Cardiac septum (tissue), 1 donor: ENCODE results near the gene NPW. TPM values are rescaled to one million over a fixed set of nuclear protein-coding genes. Genes with fewer than 3 reads are reported as not detected.
"Not testable (repeated sequence)": the region's sequence is repeated elsewhere in the genome, so short reads cannot be mapped to it uniquely, and the experiment has no call there.

Experiments used
- DNase-seq: peaks from one replicate; pipeline ENCODE4 v3.0.0-alpha.2; 2020; ENCODE audit warnings: low spot score
- intact Hi-C: fragments of 100-400 bp; cut with DNase I; formaldehyde crosslinking; loops from one replicate; pipeline ENCODE4 v1.14.0; 2022
- total RNA-seq: library from RNA; stranded (reverse); fragmentation: NEBNext Ultra II Directional; extraction: Animal tissue kit (Norgen Biotek cat#: 25700); gene quantifications from one replicate; pipeline ENCODE4 v1.2.1, GENCODE V29; 2021
- donor health status: DM: no; HTN: no; CAD: no.

NPW gene
- total RNA-seq, 1 donor from 2014 or later: not detected

- intact Hi-C loops: no loop called here
- DNase-seq: no peak
These were observed 19.6 kb upstream of the NPW start for GRCh38 chr16:1999866-2000514.

GRCh38 chr16:2001035-2001434, 18.6 kb upstream of the NPW start:
- intact Hi-C loops: no loop called here
- no peak for DNase-seq

- intact Hi-C loops: no loop called here
- no peak for DNase-seq
These were observed 17.9 kb upstream of the NPW start for GRCh38 chr16:2001456-2002355.

GRCh38 chr16:2002406-2003230, 17.0 kb upstream of the NPW start:
- intact Hi-C loops: no loop called here
- no peak for DNase-seq

GRCh38 chr16:2003231-2003826, 16.3 kb upstream of the NPW start:
- no peak for DNase-seq
- intact Hi-C loops: no loop called here

- intact Hi-C loops: no loop called here
- DNase-seq: peak; percentile 95
These were observed 15.6 kb upstream of the NPW start for GRCh38 chr16:2003827-2004641.

GRCh38 chr16:2004795-2005517, 14.6 kb upstream of the NPW start:
- no peak for DNase-seq

GRCh38 chr16:2005646-2006045, 13.9 kb upstream of the NPW start:
- intact Hi-C loops: no loop called here
- DNase-seq: no peak

More at GRCh38 chr16:2004795-2005517, 14.6 kb upstream of the NPW start:
- intact Hi-C loops: no loop called here

GRCh38 chr16:2006317-2006716, 13.3 kb upstream of the NPW start:
- intact Hi-C loops: no loop called here
- no peak for DNase-seq

GRCh38 chr16:2007081-2007836, 12.3 kb upstream of the NPW start:
- intact Hi-C loops: no loop called here
- DNase-seq: no peak

GRCh38 chr16:2008009-2008526, 11.5 kb upstream of the NPW start:
- intact Hi-C loops: no loop called here
- DNase-seq: no peak

- intact Hi-C loops: no loop called here
- DNase-seq: no peak
These were observed 10.9 kb upstream of the NPW start for GRCh38 chr16:2008631-2009163.

- intact Hi-C loops: no loop called here
- DNase-seq: no peak
These were observed 10.3 kb upstream of the NPW start for GRCh38 chr16:2009164-2009711.

GRCh38 chr16:2009791-2010510, 9.6 kb upstream of the NPW start, which contains the start of gene ZNF598:
ZNF598 (minus strand) TSS chr16:2009821.
- peak; percentile 90 for DNase-seq
- intact Hi-C loops: loop anchor here (5.0 kb wide), 1 partner anchor 37 kb away; the partner anchor contains the start of genes NTHL1 and TSC2

- DNase-seq: not testable (repeated sequence)
- intact Hi-C loops: loop anchor here (5.0 kb wide), 1 partner anchor 36 kb away; the partner anchor contains the start of genes NTHL1 and TSC2
These were observed 7.9 kb upstream of the NPW start for GRCh38 chr16:2011726-2012125.

GRCh38 chr16:2013527-2013926, 6.1 kb upstream of the NPW start:
- no peak for DNase-seq
- intact Hi-C loops: loop anchor here (5.0 kb wide), 1 partner anchor 34 kb away; the partner anchor contains the start of genes NTHL1 and TSC2
